ENCODE data around the gene CDT1.
A peak's percentile ranks its signal among the peaks of the same experiment; 100 is the strongest.

The CDT1 gene

GRCh38 chr16:88856122-88856827 is 52.7 kb downstream of the CDT1 start:
- no peaks in the 10 kb centered on the region; the same call in 1 of the 2 replicates for H3K79me2 ChIP-seq (ENCODE audit: insufficient read depth, low read depth)
- no peak for TF ChIP-seq CTCF (conservative IDR thresholded peaks at IDR 0.05; ENCODE audit: low read depth, low read length)
- no peak overlapping the region for H3K4me3 ChIP-seq (IDR thresholded peaks at IDR 0.05; ENCODE audit: insufficient read depth, low read depth, low read length)
- peak overlapping the region; percentile 81 for H2AFZ ChIP-seq (ENCODE audit: low read depth)
- peaks cover 7% of the 10 kb centered on the region for H3K4me1 ChIP-seq (ENCODE audit: low read depth, poor library complexity, severe bottlenecking)
- H3K27me3 ChIP-seq (ENCODE audit: insufficient read depth, low read depth), result no peaks in the 10 kb centered on the region
- no peak overlapping the region for H3K27ac ChIP-seq
- peak overlapping the region; percentile 63; the same call in 1 of the 2 replicates for H3K9ac ChIP-seq
- H3K36me3 ChIP-seq (ENCODE audit: insufficient read depth), result no peaks in the 10 kb centered on the region; the same call in 1 of the 2 replicates
- H3K4me2 ChIP-seq, result peak overlapping the region; percentile 51; the same call in 1 of the 2 replicates
- no peaks in the 10 kb centered on the region for H4K20me1 ChIP-seq (ENCODE audit: insufficient read depth)

GRCh38 chr16:88856828-88857727 is 53.5 kb downstream of the CDT1 start, which contains the start of the genes GALNS and TRAPPC2L:
Gene GALNS (minus strand): TSS chr16:88856947. CDS start chr16:88856877, 70 bp downstream.
Gene TRAPPC2L (plus strand): TSS chr16:88857127. CDS start chr16:88857151, 24 bp downstream.
- Histone ChIP-seq H3K27ac (no peak within 1 kb of the TSS), H3K9ac (peak within 1 kb of the TSS; percentile 63), H3K79me2 (ENCODE audit: insufficient read depth, low read depth) (no peaks in the 10 kb centered on the region; the same call in 1 of the 2 replicates), H3K4me3 (IDR thresholded peaks at IDR 0.05; ENCODE audit: insufficient read depth, low read depth, low read length) (peak within 1 kb of the TSS; percentile 73), H3K4me1 (ENCODE audit: low read depth, poor library complexity, severe bottlenecking) (peaks cover 7% of the 10 kb centered on the region), H3K4me2 (peak within 1 kb of the TSS; percentile 86), H3K36me3 (ENCODE audit: insufficient read depth) (no peaks in the 10 kb centered on the region; the same call in 1 of the 2 replicates), H2AFZ (ENCODE audit: low read depth) (peak within 1 kb of the TSS; percentile 81), H3K27me3 (ENCODE audit: insufficient read depth, low read depth) (no peaks in the 10 kb centered on the region), H4K20me1 (ENCODE audit: insufficient read depth) (no peaks in the 10 kb centered on the region)
- TF ChIP-seq CTCF (conservative IDR thresholded peaks at IDR 0.05; ENCODE audit: low read depth, low read length), result no peak

- H3K4me1 ChIP-seq (ENCODE audit: low read depth, poor library complexity, severe bottlenecking), result peaks cover 7% of the 10 kb centered on the region
- H3K36me3 ChIP-seq (ENCODE audit: insufficient read depth), result no peaks in the 10 kb centered on the region; the same call in 1 of the 2 replicates
- H4K20me1 ChIP-seq (ENCODE audit: insufficient read depth), result no peaks in the 10 kb centered on the region
- H2AFZ ChIP-seq (ENCODE audit: low read depth), result peak overlapping the region; percentile 81
- H3K4me3 ChIP-seq (IDR thresholded peaks at IDR 0.05; ENCODE audit: insufficient read depth, low read depth, low read length), result peak overlapping the region; percentile 73
- H3K27ac ChIP-seq, result no peak overlapping the region
- TF ChIP-seq CTCF (conservative IDR thresholded peaks at IDR 0.05; ENCODE audit: low read depth, low read length), result peak; percentile 66; the same call in 1 of the 2 replicates
- H3K4me2 ChIP-seq, result peak overlapping the region; percentile 86
- no peaks in the 10 kb centered on the region for H3K27me3 ChIP-seq (ENCODE audit: insufficient read depth, low read depth)
- no peaks in the 10 kb centered on the region; the same call in 1 of the 2 replicates for H3K79me2 ChIP-seq (ENCODE audit: insufficient read depth, low read depth)
- peak overlapping the region; percentile 63 for H3K9ac ChIP-seq
Observed at GRCh38 chr16:88857728-88858339, 54.2 kb downstream of the CDT1 start.
